GM19025 (cell line): Measurements from ENCODE around the gene RHBDL1.

ENCODE experiments used
- ATAC-seq: cut with Tn5 transposase; IDR thresholded peaks from one replicate; pipeline ENCODE4 v1.9.1; 2021; ENCODE audit warnings: mild to moderate bottlenecking, low read depth, moderate library complexity; ENCODE audit not compliant: unreplicated experiment

The RHBDL1 gene

GRCh38 chr16:636206-637080, 39.0 kb upstream of the RHBDL1 start, which contains the start of gene METTL26:
Gene METTL26 (minus strand): TSS chr16:636305. CDS start chr16:636290, 15 bp downstream.
- ATAC-seq: peak; percentile 72

GRCh38 chr16:637081-638018, 38.1 kb upstream of the RHBDL1 start:
- no peak for ATAC-seq

GRCh38 chr16:638034-638543, 37.4 kb upstream of the RHBDL1 start:
- ATAC-seq: no peak

- ATAC-seq: no peak
Observed at GRCh38 chr16:638836-639235, 36.6 kb upstream of the RHBDL1 start.

GRCh38 chr16:640614-641013, 34.9 kb upstream of the RHBDL1 start:
- ATAC-seq: no peak

GRCh38 chr16:641326-642188, 33.9 kb upstream of the RHBDL1 start, which contains the start of gene MCRIP2:
Gene MCRIP2 (plus strand): TSS chr16:641828. CDS start chr16:641992, 164 bp downstream.
- peak; percentile 43 for ATAC-seq

GRCh38 chr16:642189-643049, 33.1 kb upstream of the RHBDL1 start:
- peak; percentile 44 for ATAC-seq

- ATAC-seq: no peak
Observed at GRCh38 chr16:643050-643368, 32.5 kb upstream of the RHBDL1 start.

- no peak for ATAC-seq
Observed at GRCh38 chr16:644556-644955, 30.9 kb upstream of the RHBDL1 start.

- no peak for ATAC-seq
Observed at GRCh38 chr16:645852-646678, 29.4 kb upstream of the RHBDL1 start.

GRCh38 chr16:646679-647172, 28.7 kb upstream of the RHBDL1 start:
- no peak for ATAC-seq

- no peak for ATAC-seq
Observed at GRCh38 chr16:647173-647902, 28.1 kb upstream of the RHBDL1 start.

GRCh38 chr16:648071-648780, 27.2 kb upstream of the RHBDL1 start:
- ATAC-seq: no peak

GRCh38 chr16:648781-649589, 26.5 kb upstream of the RHBDL1 start, which contains the start of gene WDR90:
Gene WDR90 (plus strand): TSS chr16:649365. CDS start chr16:649417, 52 bp downstream.
- ATAC-seq: peak; percentile 81

- peak; percentile 8 for ATAC-seq
Observed at GRCh38 chr16:649631-650030, 25.8 kb upstream of the RHBDL1 start.

GRCh38 chr16:651844-652243, 23.6 kb upstream of the RHBDL1 start:
- ATAC-seq: no peak
